ENCODE measurements around the gene RALGAPA1. TPM values are rescaled to one million over a fixed set of nuclear protein-coding genes. Genes with fewer than 3 reads are reported as not detected.
A peak's percentile ranks its signal among the peaks of the same experiment; 100 is the strongest.
"Not testable (repeated sequence)": the region's sequence is repeated elsewhere in the genome, so short reads cannot be mapped to it uniquely, and the experiment has no call there.

Gene RALGAPA1
- total RNA-seq, 1 donor from 2014 or later: 25.0 TPM

- no peak for DNase-seq (ENCODE audit: low read depth)
Measured at GRCh38 chr14:35701531-35701930, 107.6 kb downstream of the RALGAPA1 start.

DNA sequence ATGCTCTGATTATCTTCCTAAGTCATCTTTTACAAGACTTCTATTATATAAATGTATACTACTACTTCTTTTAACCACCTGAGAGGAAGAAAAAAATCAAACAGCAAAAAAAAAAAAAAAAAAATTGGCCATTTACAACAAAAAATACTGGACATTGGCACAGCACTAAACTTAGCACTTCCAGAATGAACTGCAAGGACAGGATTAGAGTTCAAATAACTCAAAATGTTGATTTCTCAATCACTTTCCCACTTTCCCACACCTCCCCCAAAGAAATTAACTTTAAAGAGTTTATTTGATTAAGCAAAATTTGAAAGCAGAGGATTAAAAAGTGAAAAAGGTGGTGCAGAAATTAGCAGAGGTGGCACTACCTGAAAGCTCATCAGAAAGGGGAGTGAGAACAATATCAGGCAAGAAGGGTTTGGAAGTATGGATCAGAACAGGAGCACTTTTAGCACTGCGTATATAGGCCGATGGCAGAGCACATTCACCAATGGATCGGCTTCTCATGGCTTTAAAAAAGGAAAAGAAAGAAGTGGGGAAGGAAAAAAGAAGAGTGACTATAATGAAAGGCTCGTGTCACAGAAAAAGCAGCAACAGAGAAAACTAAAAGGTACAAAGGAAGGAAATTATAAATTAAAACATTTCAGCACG is 109.2 kb downstream of the RALGAPA1 start:
- DNase-seq (ENCODE audit: low read depth): no peak

- DNase-seq (ENCODE audit: low read depth): no peak
Measured at GRCh38 chr14:35696575-35696974, 112.5 kb downstream of the RALGAPA1 start.

DNA sequence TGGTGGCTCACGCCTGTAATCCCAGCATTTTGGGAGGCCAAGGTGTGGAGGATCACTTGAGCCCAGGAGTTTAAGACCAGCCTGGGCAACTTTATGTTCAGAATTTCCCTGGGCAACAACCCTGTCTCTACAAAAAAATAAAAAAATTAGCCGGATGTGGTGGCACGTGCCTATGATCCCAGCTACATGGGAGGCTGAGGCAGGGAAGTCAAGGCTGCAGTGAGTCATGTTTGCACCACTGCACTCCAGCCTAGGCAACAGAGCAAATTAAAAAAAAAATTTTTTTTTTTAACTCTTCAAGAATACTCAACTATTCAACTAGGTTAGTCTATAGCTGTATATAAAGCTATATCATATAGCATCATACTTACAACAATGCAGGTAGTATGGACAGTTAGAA is 113.0 kb downstream of the RALGAPA1 start:
- no peak for DNase-seq (ENCODE audit: low read depth)

DNA sequence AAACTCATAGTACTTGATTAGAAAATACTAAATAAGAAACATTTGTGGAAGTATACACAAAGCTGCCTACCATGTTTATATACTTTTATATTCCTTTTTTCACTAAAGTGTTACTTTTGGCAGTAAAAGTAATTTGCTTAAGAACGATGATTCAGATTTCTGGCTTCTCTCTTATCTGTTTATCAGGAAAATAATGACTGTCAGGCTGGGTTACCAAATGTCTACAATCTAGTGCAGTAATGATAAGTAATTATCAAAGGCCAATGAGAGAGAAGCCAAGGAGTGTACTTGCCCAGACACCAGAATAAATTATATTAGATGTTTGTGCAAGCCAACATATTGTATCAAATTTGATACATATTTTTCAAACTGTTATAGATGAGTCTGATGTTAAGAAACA is 113.4 kb downstream of the RALGAPA1 start:
- no peak for DNase-seq (ENCODE audit: low read depth)

DNA sequence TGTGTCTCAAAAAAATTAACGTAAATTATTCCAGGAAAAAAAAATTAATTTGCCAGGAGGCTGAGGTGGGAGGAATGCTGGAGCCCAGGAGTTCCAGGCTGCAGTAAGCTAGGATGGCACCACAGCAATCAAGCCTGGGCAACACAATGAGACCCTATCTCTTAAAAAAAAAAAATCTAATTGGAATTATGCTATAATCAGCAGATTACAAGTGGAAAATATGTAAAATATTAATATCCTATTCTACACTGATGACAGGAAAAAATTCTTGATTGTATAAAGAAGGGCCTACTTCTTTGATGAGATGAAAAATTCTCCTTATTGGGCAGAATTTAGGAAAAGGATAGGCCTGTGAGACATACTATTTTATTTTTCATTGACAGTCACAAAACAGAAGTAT is 114.0 kb downstream of the RALGAPA1 start:
- DNase-seq (ENCODE audit: low read depth): no peak

DNA sequence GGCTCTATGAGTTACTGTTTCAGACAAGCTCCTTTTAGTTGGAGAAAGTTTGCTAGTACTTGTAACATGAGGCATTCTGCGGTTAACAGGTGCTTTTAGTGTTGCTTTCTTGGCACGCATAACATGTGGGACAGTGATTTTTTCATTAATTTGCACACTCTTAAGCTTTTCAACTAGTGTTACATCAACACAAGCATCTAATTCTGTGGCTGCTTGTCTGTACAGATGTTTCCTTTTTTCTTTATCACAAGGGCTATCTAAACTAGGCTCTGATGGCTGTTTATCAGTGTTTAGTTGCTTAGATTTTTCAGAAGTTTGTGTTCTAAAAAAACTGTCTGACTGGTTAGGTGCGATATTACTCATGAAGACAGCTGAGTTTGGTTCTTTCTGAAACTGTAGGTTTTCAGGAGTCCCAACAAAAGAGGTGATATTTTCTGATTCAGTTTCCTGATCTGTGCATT is 120.1 kb downstream of the RALGAPA1 start:
- no peak for DNase-seq (ENCODE audit: low read depth)

DNA sequence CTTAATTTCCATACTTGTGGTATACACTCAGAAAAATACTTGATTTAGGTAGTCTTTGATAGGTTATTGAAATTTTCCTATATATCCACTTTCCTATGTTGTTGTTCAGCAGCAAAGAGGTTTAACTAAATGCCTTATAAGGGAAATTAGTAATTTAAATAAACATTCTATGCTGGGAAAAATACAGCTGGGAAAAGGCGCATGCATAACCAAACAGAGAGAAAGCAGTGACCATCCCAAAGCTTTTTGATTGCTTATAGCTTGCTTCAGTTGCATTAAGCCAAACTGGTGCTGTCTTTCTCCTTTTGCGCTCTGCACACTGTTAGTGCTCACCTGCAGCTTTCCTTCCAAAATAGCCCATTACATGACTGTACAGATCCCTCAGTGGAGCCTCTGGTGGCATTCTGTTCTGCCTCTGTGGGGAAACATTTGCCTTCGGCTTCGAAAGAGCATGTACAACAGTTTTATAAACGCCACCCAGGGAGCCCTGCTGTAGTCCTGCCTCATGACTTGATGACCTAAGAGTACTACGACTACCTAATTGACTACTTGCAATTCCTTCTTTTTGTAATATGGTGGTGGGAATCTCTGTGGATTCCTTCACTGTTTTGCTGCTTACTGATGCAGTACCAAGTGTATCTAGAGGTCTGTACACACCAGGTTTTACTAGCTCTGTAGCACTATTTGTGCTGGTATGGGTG is 120.8 kb downstream of the RALGAPA1 start:
- DNase-seq (ENCODE audit: low read depth): no peak

DNA sequence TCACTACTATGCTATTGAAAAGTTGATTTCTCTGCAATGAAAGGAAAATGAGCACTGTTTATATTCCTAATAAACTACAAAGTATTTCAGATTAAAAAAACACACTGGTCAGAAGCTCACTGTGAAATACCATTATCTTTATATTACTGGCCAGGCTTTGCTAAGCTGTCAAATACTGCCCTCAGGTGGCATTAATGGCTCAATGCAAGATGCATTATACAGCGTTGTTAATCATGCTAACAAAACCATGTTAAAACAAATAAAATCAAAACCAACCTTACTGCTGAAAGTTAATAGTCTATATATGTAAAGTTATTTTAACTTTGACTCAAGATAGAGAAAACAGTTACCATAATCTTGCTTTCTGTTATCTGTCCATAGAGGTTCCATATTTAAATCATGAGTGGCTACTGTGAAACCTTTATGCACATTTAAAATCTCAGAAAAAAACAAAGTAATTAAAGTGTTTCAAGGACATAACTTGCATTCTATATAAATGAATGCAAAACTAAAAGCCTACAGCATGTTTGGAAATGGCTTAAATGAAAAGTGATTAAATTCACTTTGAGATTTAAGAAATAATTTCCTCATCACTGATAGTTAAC is 121.7 kb downstream of the RALGAPA1 start:
- DNase-seq (ENCODE audit: low read depth): peak; percentile 50

DNA sequence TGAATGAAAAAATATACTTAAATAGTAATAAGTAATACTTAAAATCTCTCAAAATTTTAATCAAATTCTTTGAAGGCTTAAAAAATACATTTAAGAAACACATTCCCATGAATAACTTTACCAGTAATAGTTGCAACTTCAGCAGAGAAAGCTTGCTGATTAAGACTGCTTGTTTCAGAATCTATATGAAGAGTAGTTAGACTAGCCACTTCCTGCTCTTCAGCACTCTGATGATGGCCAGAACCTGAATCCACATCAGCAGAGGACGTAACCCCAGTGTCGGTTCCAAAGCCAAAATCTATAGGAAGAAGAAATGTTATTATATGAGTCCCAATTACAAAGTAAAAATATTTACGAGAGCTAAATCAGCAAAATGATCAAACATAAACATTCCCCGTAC is 125.4 kb downstream of the RALGAPA1 start:
- DNase-seq (ENCODE audit: low read depth): not testable (repeated sequence)

- no peak for DNase-seq (ENCODE audit: low read depth)
Measured at GRCh38 chr14:35682802-35683201, 126.3 kb downstream of the RALGAPA1 start.

- DNase-seq (ENCODE audit: low read depth): no peak
Measured at GRCh38 chr14:35678403-35679028, 130.6 kb downstream of the RALGAPA1 start.

- peak; percentile 37 for DNase-seq (ENCODE audit: low read depth)
Measured at GRCh38 chr14:35669782-35670181, 139.3 kb downstream of the RALGAPA1 start.

GRCh38 chr14:35666429-35667043 is 142.6 kb downstream of the RALGAPA1 start:
- no peak for DNase-seq (ENCODE audit: low read depth)

- no peak for DNase-seq (ENCODE audit: low read depth)
Measured at GRCh38 chr14:35661875-35662274, 147.2 kb downstream of the RALGAPA1 start.

DNA sequence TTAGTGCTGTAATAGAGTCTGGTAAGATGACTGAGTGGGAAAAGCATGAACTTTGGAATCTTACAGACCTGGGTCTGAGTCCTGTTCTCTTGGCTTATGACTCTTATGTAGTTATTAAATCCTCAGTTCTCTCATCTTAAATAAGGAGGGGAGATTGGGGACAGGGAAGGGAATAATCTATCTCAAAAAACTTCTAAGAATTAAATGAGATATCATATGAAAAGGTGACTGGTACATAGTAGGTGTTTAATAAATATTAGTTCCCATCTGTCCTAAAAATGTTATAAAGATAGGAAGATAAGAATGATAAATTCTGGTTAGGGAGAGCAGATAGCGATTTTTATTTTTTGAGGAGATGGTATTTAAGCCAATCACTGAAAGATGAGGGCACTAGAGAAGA is 156.1 kb downstream of the RALGAPA1 start:
- no peak for DNase-seq (ENCODE audit: low read depth)

DNA sequence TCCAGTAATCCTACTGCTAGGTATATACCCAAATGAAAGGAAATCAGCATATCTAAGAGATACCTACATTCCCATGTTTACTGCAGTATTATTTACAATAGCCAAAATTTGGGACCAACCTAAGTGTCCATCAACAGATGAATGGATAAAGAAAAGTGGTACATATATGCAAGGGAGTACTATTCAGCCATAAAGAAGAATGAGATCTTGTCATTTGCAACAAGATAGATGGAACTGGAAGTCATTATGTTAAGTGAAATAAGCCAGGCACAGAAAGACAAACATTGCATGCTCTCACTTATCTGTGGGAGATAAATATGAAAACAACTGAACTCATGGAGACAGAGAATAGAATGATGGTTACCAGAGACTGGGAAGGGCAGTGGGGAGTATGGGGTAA is 165.6 kb downstream of the RALGAPA1 start:
- no peak for DNase-seq (ENCODE audit: low read depth)

GRCh38 chr14:35637851-35638250 is 171.2 kb downstream of the RALGAPA1 start:
- DNase-seq (ENCODE audit: low read depth): no peak

- no peak for DNase-seq (ENCODE audit: low read depth)
Measured at GRCh38 chr14:35637269-35637668, 171.8 kb downstream of the RALGAPA1 start.

DNA sequence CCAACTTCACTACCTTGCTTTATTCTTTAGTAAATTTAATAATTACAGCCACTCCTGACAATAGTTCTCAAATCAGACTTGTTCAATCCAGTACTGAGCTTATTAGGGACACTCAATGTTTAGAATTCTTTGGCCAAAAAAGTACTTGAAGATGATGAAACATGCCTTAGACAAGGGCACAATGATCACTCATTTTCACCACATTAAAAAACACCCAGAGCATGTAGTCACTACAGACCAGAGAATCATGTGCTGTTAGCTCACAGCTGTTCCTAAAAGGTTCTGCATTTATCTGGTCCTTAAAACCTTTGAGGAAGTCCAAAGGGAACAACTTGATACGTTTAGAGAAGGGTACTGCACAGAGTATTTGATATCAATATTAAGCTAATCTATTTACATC is 176.4 kb downstream of the RALGAPA1 start:
- peak; percentile 67 for DNase-seq (ENCODE audit: low read depth)

DNA sequence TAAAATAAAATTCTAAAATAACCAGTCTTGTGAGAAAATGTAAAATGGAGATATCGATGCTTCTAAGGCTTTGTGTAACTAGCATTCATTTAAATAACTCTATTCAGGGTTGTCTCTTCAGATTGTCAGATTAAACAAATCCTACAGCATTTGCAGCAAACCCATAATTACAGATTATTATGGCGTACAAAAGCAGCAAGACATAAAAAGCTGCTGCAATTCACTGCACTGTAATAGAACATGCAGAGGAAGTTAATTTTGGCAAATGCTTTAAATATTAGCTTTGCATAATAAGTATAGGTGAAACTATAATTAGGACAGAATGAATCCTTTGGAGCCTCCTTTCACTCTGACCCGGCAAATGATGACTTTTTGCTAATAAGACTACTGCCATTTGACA is 176.8 kb downstream of the RALGAPA1 start:
- DNase-seq (ENCODE audit: low read depth): no peak
